ENCODE results near the gene TMEM258. TPM values are rescaled to one million over a fixed set of nuclear protein-coding genes. Genes with fewer than 3 reads are reported as not detected.
A peak's percentile ranks its signal among the peaks of the same experiment; 100 is the strongest.

The TMEM258 gene
- total and polyA plus RNA-seq, 9 of the 15 experiments (the other 6 are each of a cell fraction or from before 2014, with no cell fraction given) = 97.2 to 856 (median 231) TPM

DNA sequence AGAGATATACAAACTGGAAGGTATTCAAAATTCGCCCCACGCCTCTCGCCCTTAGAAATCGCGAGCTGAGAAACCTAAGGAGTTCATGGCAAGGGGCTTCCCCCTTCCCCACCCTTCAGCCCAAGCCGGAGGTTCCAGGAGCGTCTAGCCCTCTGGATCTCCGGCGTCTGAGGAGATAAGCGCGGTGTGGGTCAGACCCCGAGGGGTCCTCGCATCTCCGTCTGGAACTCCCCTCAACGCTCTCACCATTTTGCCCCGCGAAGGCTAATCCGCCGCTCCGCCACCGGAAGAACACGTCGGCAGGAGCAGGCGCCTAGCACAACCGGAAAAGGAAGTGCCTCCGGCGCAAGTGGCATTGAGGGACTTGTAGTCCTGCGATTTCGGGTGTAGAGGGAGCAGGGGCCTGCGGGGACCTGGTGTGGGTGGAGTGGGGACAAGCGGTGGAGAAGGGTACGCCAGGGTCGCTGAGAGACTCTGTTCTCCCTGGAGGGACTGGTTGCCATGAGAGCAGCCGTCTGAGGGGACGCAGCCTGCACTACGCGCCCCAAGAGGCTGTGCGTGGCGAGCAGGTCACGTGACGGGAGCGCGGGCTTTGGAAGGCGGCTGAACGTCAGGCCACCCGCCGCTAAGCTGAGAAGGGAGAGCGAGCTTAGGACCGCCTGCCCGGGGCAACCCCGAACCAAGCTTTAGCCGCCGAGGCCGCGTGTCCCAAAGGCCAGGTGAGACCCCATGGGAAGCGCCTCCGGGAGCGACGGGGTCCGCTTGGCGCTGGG lies at the start of gene TMEM258, which contains the start of gene FEN1 (continued):
- TF ChIP-seq, protein P1, sequence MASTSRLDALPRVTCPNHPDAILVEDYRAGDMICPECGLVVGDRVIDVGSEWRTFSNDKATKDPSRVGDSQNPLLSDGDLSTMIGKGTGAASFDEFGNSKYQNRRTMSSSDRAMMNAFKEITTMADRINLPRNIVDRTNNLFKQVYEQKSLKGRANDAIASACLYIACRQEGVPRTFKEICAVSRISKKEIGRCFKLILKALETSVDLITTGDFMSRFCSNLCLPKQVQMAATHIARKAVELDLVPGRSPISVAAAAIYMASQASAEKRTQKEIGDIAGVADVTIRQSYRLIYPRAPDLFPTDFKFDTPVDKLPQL (IDR thresholded peaks at IDR 0.05; ENCODE audit: extremely low read depth, insufficient read length) = no peak
- no peak for TF ChIP-seq PRPF4 (IDR thresholded peaks at IDR 0.05; ENCODE audit: insufficient read depth, low read depth, low read length, poor library complexity, severe bottlenecking)
- TF ChIP-seq, protein P2, sequence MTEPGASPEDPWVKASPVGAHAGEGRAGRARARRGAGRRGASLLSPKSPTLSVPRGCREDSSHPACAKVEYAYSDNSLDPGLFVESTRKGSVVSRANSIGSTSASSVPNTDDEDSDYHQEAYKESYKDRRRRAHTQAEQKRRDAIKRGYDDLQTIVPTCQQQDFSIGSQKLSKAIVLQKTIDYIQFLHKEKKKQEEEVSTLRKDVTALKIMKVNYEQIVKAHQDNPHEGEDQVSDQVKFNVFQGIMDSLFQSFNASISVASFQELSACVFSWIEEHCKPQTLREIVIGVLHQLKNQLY (CRISPR knock-in tag; conservative IDR thresholded peaks at IDR 0.05) = no peak; a peak in 1 of 4 replicates
- no peak for TF ChIP-seq ZEB2 (IDR thresholded peaks at IDR 0.05)
- peak in 2 of 3 experiments; percentile 73 to 88 for TF ChIP-seq YY1 (IDR thresholded peaks at IDR 0.05; ENCODE audit: borderline replicate concordance in 1 of 3, control insufficient read depth in 1 of 3, extremely low read depth in 1 of 3, insufficient read depth in 3 of 3, insufficient read length in 1 of 3, insufficient replicate concordance in 2 of 3, low read depth in 1 of 3, low read length in 2 of 3)
- TF ChIP-seq, protein P3, sequence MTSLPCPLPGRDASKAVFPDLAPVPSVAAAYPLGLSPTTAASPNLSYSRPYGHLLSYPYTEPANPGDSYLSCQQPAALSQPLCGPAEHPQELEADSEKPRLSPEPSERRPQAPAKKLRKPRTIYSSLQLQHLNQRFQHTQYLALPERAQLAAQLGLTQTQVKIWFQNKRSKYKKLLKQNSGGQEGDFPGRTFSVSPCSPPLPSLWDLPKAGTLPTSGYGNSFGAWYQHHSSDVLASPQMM (CRISPR knock-in tag; IDR thresholded peaks at IDR 0.05) = no peak
- peak; percentile 77 for TF ChIP-seq TAF9B (IDR thresholded peaks at IDR 0.05; ENCODE audit: partially characterized antibody)
- TF ChIP-seq NR2C1 (IDR thresholded peaks at IDR 0.05) = peak; percentile 91
- TF ChIP-seq NR2C1 (tag; IDR thresholded peaks at IDR 0.05) = peak; percentile 88
- no peak for TF ChIP-seq SREBF2 (CRISPR knock-in tag; IDR thresholded peaks at IDR 0.05)
- TF ChIP-seq POLR3A (IDR thresholded peaks at IDR 0.05; ENCODE audit: borderline replicate concordance, extremely low read depth, insufficient read depth, insufficient read length) = no peak
- 0 out of 2 replicates have a peak, but pooled peaks have one; percentile 37 for TF ChIP-seq KLF6 (CRISPR knock-in tag; IDR thresholded peaks at IDR 0.05; ENCODE audit: borderline replicate concordance)
- TF ChIP-seq, protein P4, sequence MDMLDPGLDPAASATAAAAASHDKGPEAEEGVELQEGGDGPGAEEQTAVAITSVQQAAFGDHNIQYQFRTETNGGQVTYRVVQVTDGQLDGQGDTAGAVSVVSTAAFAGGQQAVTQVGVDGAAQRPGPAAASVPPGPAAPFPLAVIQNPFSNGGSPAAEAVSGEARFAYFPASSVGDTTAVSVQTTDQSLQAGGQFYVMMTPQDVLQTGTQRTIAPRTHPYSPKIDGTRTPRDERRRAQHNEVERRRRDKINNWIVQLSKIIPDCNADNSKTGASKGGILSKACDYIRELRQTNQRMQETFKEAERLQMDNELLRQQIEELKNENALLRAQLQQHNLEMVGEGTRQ (CRISPR knock-in tag; IDR thresholded peaks at IDR 0.05) = peak; percentile 99
- TF ChIP-seq LEF1 (IDR thresholded peaks at IDR 0.05) = no peak
- TF ChIP-seq ZNF217 (CRISPR knock-in tag; IDR thresholded peaks at IDR 0.05) = no peak
- no peak for TF ChIP-seq ZC3H11A (IDR thresholded peaks at IDR 0.05; ENCODE audit: low read depth, low read length)
- peak; percentile 94 for TF ChIP-seq CXXC5 (CRISPR knock-in tag; IDR thresholded peaks at IDR 0.05)
- TF ChIP-seq, protein P5, sequence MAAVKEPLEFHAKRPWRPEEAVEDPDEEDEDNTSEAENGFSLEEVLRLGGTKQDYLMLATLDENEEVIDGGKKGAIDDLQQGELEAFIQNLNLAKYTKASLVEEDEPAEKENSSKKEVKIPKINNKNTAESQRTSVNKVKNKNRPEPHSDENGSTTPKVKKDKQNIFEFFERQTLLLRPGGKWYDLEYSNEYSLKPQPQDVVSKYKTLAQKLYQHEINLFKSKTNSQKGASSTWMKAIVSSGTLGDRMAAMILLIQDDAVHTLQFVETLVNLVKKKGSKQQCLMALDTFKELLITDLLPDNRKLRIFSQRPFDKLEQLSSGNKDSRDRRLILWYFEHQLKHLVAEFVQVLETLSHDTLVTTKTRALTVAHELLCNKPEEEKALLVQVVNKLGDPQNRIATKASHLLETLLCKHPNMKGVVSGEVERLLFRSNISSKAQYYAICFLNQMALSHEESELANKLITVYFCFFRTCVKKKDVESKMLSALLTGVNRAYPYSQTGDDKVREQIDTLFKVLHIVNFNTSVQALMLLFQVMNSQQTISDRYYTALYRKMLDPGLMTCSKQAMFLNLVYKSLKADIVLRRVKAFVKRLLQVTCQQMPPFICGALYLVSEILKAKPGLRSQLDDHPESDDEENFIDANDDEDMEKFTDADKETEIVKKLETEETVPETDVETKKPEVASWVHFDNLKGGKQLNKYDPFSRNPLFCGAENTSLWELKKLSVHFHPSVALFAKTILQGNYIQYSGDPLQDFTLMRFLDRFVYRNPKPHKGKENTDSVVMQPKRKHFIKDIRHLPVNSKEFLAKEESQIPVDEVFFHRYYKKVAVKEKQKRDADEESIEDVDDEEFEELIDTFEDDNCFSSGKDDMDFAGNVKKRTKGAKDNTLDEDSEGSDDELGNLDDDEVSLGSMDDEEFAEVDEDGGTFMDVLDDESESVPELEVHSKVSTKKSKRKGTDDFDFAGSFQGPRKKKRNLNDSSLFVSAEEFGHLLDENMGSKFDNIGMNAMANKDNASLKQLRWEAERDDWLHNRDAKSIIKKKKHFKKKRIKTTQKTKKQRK (IDR thresholded peaks at IDR 0.05; ENCODE audit: borderline replicate concordance, low read depth, low read length) = no peak
- no peak for TF ChIP-seq TCFL5 (CRISPR knock-in tag; conservative IDR thresholded peaks at IDR 0.05)
- TF ChIP-seq ASH1L (IDR thresholded peaks at IDR 0.05; ENCODE audit: borderline replicate concordance, low read depth, partially characterized antibody) = peak; percentile 82
- TF ChIP-seq NBN (IDR thresholded peaks at IDR 0.05; ENCODE audit: low read depth) = peak; percentile 83; the same call in 1 of the 2 replicates

Measured in K562 (cell line).